HG03439 (cell line): Measurements from ENCODE around the gene ITSN2.
"Not testable (repeated sequence)": the region's sequence is repeated elsewhere in the genome, so short reads cannot be mapped to it uniquely, and the experiment has no call there.

ENCODE experiments used
- ATAC-seq: cut with Tn5 transposase; IDR thresholded peaks from one replicate; pipeline ENCODE4 v1.9.1; 2021; ENCODE audit warnings: mild to moderate bottlenecking, moderate library complexity; ENCODE audit not compliant: unreplicated experiment

The ITSN2 gene

DNA sequence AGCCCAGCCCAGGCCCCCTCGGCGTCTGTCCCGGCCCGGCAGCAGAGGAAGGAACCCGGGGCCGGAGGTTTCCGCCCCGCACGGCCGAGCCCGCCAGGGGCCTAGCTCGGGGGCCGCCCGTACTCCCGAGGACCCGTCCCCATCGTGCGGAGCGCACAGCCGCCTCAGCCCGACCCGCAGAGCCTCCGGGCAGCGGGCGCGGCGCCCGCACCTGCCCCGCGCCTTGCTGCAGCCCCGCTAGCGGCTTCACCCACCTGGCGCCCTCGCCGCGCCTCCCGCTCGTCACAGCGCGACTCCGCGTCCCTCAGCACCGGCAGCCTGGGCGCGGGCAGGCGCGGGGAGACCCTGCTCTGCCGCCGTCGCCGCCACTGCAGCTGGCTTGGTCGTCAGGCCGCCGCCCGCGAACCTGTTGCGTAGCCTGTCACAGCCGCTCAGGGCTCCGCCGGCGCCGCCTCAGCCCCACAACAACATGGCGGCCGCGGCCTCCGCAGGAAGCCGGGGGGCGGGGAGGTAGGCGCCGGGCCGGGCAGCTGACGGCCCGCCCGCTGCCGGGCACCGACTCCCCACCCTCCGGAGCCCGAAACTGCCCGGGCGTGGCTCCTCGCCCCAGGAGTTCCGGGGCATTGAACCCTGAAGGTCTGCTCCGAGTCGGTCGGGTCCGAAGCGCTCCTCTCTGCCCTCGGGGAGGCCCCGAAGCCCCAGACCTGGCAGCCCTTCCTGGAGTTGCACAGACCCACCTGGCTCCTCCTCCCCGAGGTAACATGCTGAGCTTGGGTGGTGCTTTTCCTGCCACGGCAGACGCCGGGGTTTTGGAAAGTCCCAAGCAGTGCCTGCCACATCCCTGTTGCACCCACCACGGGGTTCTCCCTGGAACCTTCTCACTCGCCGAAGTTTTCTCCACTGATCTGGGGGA, at the start of gene ITSN2:
ITSN2 (minus strand) TSS at position 487 of the 913 bp plus-strand sequence. CDS start 32,454 bp downstream, outside the sequence.
- ATAC-seq: peak; percentile 80

DNA sequence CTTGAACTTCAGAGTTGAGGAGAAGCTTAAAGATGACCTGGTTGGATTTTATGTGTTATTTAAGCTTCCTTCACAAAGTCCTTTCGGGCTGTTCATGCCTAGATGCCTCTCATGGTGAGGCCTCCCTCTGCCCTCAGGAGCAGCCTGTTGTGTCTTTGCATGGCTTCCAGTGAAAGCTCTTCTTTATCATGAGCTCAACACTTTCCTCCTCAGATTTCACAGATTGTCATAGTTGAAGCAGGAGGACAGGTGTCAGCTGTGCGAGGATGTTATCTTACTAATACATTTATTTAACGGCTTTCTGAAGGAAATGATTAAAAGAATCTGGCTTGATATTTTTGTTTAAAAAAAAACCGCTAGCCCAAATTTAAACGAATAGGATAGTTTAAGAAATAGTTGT, 48.8 kb upstream of the ITSN2 start:
- no peak for ATAC-seq

DNA sequence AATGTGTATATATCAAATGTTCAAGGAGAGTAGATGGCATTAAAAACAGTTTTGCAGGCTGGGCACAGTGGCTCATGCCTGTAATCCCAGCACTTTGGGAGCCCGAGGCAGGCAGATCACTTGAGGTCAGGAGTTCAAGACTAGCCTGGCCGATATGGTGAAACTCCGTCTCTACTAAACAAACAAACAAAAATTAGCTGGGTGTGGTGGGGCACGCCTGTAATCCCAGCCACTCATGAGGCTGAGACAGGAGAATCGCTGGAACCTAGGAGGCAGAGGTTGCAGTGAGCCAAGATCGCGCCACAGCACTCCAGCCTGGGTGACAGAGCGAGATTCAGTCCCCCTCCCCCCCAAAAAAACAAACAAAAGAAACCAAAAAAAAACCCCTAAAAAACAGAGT, 48.4 kb upstream of the ITSN2 start:
- not testable (repeated sequence) for ATAC-seq

DNA sequence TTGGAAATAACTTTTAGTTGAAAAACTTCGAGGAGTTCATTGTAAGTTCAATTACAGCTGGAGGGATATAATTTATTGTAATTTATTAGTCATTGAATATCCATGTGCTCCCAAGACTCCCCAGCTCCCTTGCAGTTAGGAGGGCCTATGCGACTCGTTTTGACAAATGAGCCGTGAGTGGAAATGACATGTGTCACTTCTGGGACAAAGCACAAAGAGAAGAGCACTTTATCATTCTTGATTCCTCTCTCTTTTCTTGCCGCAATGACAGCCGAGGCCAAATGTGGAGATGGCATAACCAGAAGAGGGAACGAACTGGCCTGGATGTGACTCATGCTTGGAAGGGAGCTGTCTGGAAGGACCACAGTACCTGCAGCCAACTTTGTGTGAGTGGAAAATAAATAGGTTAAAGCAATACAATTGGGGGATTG, 44.2 kb upstream of the ITSN2 start:
- ATAC-seq: no peak

DNA sequence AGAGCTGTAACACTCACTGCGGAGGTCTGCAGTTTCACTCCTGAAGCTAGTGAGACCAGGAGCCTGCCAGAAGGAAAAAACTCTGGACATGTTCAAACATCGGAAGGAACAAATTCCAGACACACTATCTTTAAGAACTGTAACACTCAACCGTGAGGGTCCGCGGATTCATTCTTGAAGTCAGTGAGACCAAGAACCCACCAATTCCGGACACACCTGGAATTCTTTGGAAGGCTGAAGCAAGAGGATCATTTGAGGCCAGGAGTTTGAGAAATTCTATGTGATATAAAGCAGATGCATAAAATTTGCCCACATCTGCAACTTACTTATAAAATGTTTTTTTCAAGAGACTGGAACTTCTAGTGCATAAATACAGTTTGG, 43.5 kb upstream of the ITSN2 start:
- ATAC-seq: no peak

DNA sequence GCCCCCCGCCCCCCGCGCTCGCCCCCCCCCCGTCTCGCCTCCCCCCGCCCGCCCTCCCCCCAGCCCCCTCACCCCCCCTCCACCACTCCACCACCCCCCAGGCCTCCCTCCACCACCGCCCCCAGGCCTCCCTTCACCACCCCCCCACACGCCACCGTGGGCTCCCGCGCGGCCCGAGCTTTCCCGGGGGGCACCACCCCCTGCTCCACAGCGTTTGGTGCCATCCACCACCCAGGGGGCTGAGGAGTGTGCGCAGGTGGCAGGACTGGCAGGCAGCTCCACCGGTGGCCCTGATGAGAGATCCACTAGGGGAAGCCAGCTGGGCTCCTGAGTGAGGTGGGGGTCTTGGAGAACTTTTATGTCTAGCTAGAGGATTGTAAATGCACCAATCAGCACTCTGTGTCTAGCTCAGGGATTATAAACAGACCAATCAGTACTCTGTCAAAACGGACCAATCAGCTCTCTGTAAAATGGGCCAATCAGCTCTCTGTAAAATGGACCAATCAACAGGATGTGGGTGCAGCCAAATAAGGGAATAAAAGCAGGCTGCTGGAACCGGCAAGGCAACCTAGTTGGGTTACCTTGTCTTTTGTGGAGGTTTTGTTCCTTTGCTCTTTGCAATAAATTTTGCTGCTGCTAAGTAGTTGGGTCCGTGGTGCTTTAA, 43.0 kb upstream of the ITSN2 start:
- no peak for ATAC-seq

DNA sequence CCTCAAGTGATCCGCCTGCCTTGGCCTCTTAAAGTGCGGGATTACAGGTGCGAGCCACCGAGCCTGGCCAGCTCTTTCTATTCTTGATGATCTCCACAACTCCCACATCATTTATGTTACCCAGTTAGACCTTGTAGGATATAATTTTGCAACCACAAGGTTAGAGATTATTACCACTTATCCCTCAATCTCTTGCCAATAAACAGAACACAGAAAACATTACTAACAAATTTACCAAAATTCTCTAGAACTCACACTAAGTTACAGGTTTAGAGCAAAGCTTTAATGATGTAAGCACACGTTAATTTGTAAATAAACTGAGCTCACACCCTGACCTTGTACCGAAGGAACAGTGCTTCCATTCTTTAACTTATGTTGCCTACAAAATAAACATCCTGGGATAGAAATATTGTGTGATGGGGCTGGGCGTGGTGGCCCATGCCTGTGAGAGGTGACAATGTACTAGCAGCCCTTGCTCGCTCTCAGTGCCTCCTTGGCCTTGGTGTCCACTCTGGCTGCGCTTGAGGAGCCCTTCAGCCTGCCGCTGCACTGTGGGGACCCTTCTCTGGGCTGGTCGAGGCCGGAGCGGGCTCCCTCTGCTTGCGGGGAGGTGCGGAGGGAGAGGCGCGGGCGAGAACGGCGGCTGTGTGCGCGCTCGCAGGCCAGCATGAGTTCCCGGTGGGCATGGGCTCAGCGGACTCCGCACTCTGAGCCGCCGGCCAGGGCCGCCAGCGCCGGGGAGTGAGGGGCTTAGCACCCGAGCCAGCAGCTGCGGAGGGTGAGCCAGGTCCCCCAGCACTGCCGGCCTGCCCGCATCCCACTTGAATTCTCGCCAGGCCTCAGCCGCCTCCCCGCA, 42.1 kb upstream of the ITSN2 start:
- ATAC-seq: no peak

DNA sequence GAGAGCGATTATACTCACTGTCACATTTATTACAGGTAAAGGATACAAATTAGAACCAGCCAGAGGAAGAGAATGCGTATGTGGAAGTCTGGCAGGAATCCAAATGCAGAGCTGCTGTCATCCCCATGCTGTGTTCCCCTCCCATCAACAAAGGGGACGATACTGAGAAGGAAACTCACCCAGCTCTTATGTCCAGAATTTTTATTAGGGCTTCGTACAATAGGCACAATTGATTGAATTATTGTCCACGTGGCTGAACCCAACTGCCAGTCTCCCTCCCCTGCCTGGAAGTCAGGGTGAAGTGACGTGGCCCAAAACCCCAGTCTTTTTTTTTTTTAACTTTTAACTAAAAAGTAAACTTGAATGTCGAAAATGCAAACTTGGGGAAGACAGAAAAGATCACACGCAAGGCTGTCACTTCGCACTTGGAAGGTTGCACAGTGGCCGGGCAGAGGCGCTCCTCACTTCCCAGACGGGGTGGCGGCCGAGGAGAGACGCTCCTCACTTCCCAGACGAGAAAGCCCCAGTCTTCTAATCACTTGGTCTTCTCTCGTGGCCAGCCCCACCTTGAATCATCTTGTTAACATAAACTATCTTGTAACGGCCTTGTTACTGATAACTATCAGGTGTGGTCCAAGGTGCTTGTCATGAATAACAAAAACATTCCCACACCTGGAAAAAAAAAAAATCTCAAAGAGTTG, 40.0 kb upstream of the ITSN2 start:
- no peak for ATAC-seq

DNA sequence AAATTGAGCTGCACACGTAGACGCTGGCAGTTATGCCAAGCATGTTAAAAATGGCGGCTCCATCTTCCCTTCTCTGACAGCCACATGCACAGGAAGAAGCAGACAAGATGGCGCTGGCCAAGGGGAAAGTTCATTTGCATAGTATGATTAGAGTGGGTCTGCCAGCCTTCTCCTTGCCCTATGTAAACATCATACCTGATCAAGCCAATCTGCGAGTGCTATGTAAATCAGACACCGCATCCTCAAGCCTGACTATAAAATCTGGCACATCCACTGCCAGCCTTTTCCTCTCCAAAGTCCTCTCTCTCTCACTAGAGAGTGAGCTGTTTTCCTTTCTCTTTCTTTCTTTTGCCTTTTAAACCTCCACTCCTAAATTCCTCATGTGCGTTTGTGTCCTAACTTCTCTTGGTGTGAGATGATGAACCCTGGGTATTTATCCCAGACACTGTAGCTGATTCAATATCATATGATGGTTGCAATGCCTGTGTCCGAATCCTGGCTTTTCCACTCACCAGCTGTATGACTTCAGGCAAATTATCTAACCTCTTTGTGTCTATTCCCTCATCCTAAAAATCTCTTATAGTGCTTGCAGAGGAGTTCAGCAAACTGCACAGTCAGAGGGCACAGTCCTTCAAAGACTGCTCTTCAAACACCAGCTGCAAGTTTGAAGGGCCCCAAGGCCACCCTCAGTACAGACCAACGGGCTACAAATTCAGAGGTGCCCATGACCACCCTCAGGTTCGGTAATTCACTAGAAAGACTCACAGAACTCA, 39.3 kb upstream of the ITSN2 start:
- no peak for ATAC-seq

DNA sequence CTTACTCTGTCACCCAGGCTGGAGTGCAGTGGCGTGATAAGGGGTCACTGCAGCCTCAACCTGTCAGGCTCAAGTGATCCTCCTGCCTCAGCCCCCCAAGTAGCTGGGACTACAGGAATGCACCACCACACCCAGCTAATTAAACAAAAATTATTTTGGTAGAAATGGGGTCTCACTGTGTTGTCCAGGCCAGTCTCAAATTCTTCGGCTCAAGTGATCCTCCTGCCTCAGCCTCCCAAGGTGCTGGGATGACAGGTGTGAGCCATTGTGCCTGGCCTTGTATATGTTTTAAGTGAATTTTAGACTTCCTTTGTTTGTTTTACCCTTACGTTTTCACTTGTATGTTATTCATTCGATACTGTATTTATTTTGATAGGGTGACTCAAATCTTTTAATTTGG, 34.7 kb upstream of the ITSN2 start:
- no peak for ATAC-seq

DNA sequence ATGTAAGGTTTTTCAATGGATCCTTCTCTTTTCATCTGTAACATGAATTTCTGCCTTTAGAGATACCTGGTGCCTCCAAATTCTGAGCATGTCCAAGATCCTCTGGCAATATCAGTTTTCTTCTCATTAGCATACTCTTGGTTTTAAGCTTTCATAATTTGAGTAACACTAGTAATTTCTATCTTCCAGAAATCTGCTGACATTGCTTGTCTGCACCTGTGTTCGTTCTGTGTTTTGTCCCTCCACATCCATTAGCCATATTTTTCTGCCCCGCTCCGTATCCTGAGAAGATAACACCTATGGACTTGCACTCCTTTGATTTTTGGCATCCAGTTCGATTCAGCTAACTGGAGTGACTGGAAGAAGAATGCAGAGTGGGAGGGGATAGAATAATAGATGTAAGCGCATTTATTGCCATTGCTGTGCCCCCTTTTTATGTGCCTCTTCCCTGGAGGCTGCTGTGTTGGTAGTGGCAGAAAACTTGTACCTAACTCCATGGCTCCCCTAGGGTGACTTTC, 32.3 kb upstream of the ITSN2 start:
- ATAC-seq: no peak

DNA sequence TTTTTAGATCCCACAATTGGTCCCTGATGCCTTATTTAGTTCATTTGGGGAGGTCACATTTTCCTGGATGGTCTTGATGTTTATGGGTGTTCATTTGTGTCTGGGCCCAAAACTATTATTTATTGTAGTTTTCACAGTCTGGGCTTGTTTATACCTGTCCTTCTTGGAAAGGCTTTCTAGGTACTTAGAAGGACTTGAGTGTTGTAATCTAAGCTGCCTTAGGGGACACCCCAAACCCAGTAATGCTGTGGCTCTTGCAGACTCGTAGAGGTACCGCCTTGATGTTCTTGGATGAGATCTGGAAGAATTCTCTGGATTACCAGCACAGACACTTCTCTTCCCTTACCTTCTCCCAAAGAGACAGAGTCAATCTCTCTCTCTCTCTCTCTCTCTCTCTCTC, 25.0 kb upstream of the ITSN2 start:
- ATAC-seq: no peak

DNA sequence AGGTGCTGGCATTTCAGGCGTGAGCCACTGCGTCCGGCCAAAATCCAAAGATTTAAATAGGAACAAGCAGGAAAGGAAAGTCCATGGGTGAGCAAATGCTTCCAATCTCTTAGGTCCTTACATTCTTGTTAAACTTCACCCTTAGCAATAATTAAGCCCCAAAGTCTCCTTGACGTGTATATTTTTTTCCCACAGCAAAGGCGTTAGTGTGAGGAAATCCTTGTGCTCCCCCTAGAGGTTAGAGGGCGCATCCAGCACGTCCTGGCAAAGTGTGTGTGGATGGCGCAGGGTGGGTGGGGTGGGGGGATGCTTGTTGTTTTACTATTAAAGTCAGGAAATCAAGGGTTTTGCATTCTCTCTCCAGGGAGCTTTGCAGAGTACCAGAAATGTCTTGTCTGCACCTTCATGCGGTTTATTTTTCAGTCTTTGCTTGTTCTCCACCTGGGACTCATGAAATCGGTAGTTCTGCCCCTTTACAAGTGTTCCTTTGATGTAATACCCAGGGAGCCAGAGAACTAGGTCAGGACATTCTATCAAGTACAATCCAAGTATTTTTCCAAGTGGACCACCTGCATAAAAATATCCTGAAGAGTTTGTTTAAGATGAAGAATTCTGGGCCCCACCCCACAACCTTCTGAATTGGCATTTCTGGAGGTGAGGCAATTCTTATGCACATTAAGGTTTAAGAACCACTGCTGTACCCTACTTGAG, 22.2 kb upstream of the ITSN2 start:
- no peak for ATAC-seq

DNA sequence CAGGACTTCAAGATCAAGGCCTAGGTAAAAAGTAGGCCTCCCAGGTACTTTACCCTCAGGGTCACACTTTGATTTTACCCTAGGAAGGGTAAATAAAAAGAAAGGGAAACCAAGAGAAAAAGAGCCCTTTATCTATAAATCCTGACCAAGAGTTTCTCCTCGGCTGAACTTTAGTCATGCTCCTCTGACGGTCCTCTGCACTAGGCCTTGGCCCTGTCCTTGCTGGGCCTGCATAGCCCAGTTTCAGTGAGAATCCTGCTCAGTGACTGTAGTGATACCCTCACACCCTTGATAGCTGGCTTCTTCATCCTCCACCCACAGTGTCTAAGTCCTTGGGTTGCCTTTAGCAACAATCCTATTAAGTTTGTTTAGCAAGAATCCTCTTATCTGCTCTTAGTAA, 20.5 kb upstream of the ITSN2 start:
- ATAC-seq: no peak

DNA sequence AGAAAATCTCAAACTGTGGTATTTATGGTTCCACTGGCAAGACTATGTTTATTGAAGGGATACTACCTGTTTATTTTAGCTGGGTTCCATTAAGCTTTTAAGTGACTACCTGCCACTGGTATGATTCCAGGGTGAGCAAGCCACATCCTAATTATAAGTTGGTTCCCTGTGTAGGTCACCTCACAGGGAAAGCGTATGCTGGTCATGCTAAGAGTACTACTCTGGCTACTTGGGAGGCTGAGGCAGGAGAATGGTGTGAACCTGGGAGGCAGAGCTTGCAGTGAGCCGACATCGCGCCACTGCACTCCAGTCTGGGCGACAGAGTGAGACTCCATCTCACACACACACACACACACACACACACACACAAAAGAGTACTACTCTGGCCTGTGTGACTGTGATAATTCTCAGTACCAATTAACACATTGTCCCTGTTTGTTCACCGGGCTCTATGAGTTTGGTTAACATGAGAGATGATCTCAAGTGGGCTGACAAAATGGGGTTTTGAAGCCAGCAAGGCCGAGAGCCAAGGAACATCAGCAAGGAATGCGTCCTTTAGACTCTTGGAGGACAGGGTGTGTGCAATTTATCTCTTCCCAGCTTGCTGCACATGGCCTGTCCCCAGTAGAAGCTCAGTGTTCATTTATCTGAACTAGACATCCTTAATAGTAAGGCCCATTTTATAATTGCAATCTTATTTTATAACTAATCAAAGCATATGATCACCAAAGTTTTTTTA, 15.2 kb upstream of the ITSN2 start:
- no peak for ATAC-seq

DNA sequence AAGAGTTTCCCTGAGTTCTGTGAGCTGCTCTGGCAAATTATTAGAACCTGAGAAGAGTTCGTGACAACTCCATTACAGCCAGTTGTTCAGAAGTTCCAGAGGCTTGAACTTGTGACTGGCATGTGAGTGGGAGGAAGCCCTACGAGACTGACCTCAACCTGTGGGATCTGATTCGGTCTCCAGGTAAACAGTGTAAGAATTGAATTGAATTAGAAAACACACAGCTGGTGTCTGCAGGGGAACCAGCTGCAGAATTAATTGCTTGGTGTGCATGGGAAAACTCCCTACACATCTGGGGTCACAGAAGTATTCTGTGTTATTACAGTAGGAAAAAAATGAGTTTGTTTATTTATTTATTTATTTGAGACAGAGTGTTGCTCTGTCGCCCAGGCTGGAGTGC, 14.0 kb upstream of the ITSN2 start:
- ATAC-seq: no peak

DNA sequence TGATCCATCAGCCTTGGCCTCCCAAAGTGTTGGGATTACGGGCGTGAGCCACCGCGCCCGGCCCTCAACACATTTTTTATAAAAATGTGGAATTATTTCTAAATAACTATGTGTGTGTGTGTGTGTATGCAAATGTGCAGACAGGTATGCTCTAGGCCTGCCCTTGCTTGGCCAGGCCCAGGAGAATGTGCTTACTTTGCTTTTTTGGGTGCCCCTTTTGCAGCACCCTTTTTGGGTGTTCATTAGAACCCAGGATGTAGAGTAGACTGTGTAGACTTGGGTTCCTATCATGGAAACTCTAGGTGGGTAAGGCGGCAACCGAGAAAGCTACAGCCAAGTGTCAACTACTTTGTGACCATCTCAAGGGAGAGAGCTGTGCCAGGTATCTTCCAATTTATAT, 11.7 kb upstream of the ITSN2 start:
- ATAC-seq: no peak

DNA sequence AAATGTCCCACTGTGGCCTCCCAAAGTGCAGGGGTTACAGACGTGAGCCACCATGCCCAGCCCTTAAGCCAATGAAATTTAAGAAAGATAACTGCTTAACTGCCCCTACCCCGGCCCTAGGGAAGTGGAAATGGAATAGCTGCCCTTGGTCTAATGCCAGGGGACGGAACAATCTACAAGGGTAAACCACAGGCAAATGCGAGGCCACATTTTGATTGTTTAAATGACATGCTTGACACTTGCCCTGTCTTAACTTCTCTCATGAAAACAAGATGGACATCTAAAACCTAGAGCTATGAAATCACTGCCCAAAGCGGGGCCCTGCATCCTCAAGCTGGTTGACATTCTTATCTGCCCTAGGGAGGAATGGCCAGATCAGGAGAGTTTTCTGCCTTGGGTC, 5.5 kb upstream of the ITSN2 start:
- no peak for ATAC-seq
